GM11168 (cell line): ENCODE results near the gene CDK14.
"Not testable (repeated sequence)": the region's sequence is repeated elsewhere in the genome, so short reads cannot be mapped to it uniquely, and the experiment has no call there.

Experiments
- in situ Hi-C: fragments of 300-500 bp; cut with MboI; formaldehyde crosslinking; loops from one replicate; pipeline ENCODE4 v1.12.0; 2022; ENCODE audit warnings: low sequenced_read_pairs; ENCODE audit not compliant: unreplicated experiment

The CDK14 gene

GRCh38 chr7:90709501-90710465, 113.7 kb downstream of the CDK14 start:
- in situ Hi-C loops = loop anchor here (10.0 kb wide), 1 partner anchor 315 kb away; no protein-coding TSS in a partner anchor

- in situ Hi-C loops = no loop called here
Measured at GRCh38 chr7:90710466-90710850, 114.3 kb downstream of the CDK14 start.

DNA sequence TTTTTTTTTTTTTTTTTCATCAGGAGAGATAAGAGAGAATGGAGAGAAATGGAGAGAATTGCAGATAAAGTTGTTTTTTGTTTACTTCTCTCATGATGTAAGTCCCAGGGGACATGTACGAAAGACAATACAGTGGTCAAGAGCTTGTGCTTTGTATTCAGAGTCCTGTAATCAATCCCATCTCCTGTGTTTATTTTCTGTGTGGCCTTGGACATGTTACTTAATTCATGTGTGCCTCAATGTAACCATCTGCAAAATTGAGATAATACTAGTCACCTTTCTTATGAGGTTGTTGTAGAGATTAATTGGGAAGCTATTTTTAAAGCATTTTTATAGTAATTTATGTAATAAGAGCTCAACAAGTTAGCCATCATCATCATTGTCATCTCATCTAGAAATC, 117.5 kb downstream of the CDK14 start:
- in situ Hi-C loops = no loop called here

DNA sequence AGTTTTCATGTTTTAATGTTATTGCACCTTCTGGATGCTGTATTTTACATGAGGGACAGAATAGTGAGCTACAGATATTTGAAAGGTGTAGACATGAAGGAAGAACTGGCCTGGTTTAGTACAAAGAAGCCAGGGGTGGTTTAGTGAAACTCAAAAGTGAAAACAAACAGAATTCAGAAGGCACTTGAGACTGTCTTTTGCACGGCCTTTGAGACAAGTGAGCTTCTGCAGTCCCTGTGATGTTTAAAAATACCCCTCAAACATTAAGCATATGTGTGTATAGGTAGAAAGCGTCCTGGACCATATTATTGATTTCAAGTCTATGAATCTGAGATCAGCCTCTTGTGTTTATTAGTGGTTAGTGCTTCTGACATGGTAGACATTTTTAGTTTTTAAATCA, 118.9 kb downstream of the CDK14 start:
- in situ Hi-C loops = no loop called here

DNA sequence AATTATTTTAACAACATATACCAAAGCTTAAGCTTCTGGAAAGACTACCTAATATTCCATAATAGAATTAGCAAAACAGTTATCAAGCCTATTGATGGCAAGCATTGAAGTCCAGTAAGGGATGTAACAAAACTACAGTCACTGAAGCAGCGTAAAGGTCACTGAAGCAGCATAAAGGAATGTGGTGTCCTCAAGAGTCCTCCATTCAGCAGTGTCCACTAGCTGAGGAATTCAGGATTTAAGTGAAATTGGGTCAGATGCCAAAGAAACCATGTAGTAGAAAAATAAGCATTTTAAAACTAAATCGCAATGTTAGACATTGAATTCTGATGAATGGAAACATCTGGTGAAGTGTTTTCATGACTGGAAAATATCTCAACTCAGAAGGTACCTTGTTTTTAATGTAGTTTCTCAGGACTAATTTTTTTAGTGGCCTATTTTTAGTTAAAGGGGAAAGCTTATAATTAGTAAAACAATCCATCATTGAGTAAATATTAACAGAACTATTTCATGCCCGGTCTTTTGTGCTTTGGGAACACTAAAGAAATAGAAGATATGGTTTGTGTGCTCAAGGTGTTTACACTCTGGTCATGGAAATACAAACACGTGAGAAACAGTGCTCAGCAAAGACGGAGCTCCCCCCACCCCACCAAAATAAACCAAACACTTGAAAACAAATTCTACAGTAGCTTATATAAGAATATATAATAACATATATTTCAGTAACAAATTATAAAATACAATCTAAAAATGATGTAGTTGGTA, 121.4 kb downstream of the CDK14 start:
- in situ Hi-C loops = no loop called here

DNA sequence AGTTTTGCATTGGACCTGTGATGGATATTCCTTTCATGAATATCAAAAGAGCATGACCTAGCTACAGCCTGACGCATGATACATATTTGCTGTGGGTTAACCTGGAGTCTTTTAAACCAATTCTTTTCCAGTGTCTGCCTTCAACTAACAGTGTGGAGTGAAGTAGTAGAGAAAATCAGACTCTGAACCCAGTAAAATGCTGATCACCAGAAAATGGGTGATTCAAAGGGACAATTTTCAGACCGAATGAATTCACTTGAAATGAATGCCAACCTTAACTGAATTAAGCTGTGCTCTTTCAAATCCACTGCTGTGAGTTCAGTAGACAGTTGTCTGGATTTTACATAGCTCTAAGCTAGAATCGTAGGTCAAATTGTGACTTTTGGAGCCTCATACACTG, 123.0 kb downstream of the CDK14 start:
- in situ Hi-C loops = no loop called here

DNA sequence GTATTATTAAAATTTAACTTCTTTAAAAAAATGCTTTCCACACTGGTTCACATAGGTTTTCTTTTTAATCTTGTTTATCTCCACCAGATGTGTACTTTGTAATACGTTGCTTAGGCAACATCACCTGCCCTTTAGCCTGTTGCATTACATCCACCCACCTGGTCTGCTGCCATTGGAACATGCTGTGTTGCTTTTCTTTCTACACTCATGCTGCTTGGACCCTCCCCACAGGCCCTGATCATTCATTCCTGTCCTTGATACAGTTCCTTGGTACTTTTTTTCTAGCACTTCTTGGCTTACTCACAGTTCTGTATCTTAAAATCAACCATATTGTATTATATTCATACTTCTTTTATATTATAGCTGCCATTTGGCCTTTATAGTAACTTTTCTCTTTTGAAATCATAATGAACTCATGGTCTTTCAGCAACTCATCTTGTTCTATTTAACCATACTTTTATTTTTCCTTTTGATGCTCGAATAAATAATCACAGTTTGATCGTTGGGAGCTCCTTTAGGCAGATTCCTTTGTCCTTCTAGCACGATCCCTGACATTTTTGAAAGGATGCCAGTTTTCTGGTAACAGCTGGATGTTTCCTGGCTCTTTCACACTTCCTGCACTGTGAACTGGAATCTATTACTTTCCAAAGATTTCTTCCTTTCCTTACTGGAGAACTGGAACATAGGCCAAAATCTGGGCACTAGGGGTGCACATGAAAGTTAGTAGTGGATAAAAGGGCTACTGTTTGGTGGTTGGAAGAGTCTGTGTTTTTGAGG, 125.1 kb downstream of the CDK14 start:
- in situ Hi-C loops = no loop called here

GRCh38 chr7:90721869-90722431, 125.8 kb downstream of the CDK14 start:
- in situ Hi-C loops = no loop called here

GRCh38 chr7:90723233-90723632, 127.1 kb downstream of the CDK14 start:
- in situ Hi-C loops = no loop called here

DNA sequence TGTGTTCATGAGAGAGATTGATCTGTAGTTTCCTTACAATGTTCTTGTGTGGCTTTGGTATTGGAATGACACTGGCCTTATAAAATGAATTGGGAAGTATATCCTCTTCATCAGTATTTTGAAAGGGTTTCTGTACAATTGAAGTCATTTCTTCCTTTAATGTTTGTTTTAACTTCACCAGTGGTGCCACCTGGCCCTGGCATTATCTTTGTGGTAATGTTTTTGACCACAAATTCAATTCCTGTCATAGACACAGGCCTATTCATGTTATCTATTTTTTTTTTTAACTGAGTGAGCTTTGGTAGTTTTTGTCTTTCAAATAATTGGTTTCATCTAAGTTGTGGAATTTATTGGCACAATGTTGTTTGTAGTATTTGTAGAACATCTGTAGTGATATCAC, 127.7 kb downstream of the CDK14 start:
- in situ Hi-C loops = no loop called here

GRCh38 chr7:90726120-90726519, 130.0 kb downstream of the CDK14 start:
- in situ Hi-C loops = no loop called here

- in situ Hi-C loops = no loop called here
Measured at GRCh38 chr7:90726623-90727022, 130.5 kb downstream of the CDK14 start.

GRCh38 chr7:90727412-90727811, 131.3 kb downstream of the CDK14 start:
- in situ Hi-C loops = no loop called here

GRCh38 chr7:90728568-90728967, 132.4 kb downstream of the CDK14 start:
- in situ Hi-C loops = no loop called here

- in situ Hi-C loops = not testable (repeated sequence)
Measured at GRCh38 chr7:90735611-90736280, 139.6 kb downstream of the CDK14 start.

DNA sequence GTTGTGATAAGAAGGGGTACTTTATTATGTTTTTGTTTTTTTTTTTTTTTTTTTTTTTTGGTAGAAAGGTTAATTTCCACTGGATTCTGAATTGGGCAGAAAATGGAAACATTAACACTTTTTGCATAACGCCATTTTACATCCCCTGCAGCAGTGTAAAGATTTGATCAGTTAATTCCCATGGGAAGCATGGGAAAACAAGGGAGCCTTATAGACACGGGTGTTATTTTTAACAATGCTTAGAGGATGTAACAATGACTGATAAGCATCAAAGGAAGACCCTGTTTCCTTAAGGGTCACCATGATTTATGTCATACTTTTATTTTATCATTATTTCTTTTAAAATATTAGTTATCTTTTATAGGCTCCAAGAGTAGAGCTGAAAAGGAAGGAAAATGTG, 140.2 kb downstream of the CDK14 start:
- in situ Hi-C loops = no loop called here

DNA sequence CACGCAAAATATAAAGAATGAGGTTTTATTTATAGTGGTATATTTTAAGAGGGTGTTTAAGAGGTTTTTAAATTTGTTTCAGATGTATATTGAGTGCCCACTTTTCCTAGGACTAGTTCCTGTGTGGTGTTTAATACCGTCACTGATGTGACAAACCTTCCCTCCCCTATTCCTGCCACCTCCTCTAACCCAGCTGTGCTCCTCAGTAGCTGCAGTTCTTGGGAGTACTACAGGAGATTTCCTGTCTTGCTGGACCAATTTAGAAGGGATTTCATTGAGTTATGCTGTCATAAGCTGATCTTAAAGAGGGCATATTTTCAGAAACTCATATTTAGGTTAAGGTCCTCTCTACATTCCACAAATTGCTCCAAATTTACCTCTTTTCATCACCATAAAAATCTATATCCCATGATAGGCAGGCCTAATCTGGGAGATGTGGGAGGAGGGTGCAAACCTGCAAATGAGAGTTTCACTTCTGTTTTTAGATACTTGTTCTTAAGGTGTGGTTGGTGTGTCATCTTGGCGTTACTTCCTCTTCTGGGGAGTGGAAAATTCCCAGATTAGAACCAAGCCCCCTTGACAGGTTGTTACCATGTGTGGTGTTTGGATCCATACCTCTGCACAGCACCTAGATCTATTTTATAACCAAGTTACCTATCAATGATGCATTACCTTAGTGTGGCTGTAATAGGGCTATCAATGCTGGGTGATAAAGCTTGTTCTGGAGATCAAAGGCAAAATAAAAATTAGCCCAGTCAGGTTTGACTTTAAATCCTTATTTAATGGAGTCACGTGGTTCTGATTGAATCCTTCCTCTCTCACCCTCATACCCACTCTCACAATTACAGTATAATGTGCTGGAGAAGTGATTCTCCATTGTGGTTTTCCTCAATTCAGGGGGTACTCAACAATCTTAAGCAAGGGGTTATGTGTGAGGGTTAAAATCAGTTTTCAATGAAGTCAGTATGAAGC, 141.1 kb downstream of the CDK14 start:
- in situ Hi-C loops = no loop called here

GRCh38 chr7:90738249-90738648, 142.1 kb downstream of the CDK14 start:
- in situ Hi-C loops = no loop called here

- in situ Hi-C loops = no loop called here
Measured at GRCh38 chr7:90739716-90740115, 143.6 kb downstream of the CDK14 start.
